Tibial artery (tissue), 4 donors: ENCODE results near the gene CPEB2.

ENCODE experiments used
- DNase-seq, 2 donors: peaks; one replicate each; pipeline ENCODE4 v3.0.0-alpha.2; 2019
- H3K27ac ChIP-seq, 2 donors: fragments of 200-600 bp; sonication (generic) in 1 of 2; 1 replicate in 1 of 2; 2 replicates in 1 of 2; pipeline ENCODE4 v1.5.1; 2018 to 2019; ENCODE audit warnings: mild to moderate bottlenecking in 1 of 2
- H3K27me3 ChIP-seq, 2 donors: fragments of 200-600 bp; sonication (generic) in 1 of 2; one replicate each; pipeline versions ENCODE4 v1.5.1 to v1.6.0; 2016 to 2019
- H3K36me3 ChIP-seq, 3 donors: fragments of 200-600 bp; sonication (generic) in 2 of 3; one replicate each; pipeline ENCODE4 v1.5.1; 2016 to 2019; ENCODE audit warnings: mild to moderate bottlenecking in 2 of 3
- H3K4me1 ChIP-seq, 4 donors: fragments of 200-600 bp; sonication (generic) in 2 of 4; 1 replicate in 3 of 4; 2 replicates in 1 of 4; pipeline ENCODE4 v1.5.1; 2016 to 2019
- H3K4me3 ChIP-seq, 2 donors: fragments of 200-600 bp; sonication (generic) in 1 of 2; 1 replicate in 1 of 2; 2 replicates in 1 of 2; pipeline ENCODE4 v1.5.1; 2018 to 2019; ENCODE audit warnings: mild to moderate bottlenecking in 2 of 2
- H3K9me3 ChIP-seq, 3 donors: fragments of 200-600 bp; sonication (generic) in 1 of 3; one replicate each; pipeline ENCODE4 v1.5.1; 2016 to 2019
- CTCF ChIP-seq, 2 experiments: fragments of 200-600 bp in 1 of 2; fragments of 450-650 bp in 1 of 2; IDR thresholded peaks; one replicate each; pipeline ENCODE4 v1.5.1; 2017 to 2019; ENCODE audit warnings: antibody characterized with exemption in 2 of 2, mild to moderate bottlenecking in 1 of 2, moderate library complexity in 1 of 2
- intact Hi-C: fragments of 100-400 bp; cut with DNase I; formaldehyde crosslinking; loops from one replicate; pipeline ENCODE4 v1.15.0; 2023; ENCODE audit warnings: low total_unique reads

The CPEB2 gene

GRCh38 chr4:15020502-15021286, 18.4 kb downstream of the CPEB2 start:
- H3K27me3 ChIP-seq: no peaks in the 10 kb centered on the region
- H3K9me3 ChIP-seq: no peaks in the 10 kb centered on the region
- no peak for TF ChIP-seq CTCF (IDR thresholded peaks at IDR 0.05)
- H3K27ac ChIP-seq: peak overlapping the region; percentile 61 to 63
- H3K4me1 ChIP-seq: peaks cover 0 to 96% (median 28%) of the 10 kb centered on the region in 4 donors
- peaks cover 0 to 17% (median 7%) of the 10 kb centered on the region in 3 donors for H3K36me3 ChIP-seq
- peak overlapping the region in 1 of 2 donors; percentile 15 for H3K4me3 ChIP-seq
- no peak for DNase-seq
- intact Hi-C loops: no loop called here

GRCh38 chr4:15021311-15021710, 19.0 kb downstream of the CPEB2 start:
- TF ChIP-seq CTCF (IDR thresholded peaks at IDR 0.05): no peak
- DNase-seq: no peak
- Histone ChIP-seq H3K4me1 (peaks cover 0 to 89% (median 25%) of the 10 kb centered on the region in 4 donors), H3K27ac (peak overlapping the region; percentile 61 to 63), H3K27me3 (no peaks in the 10 kb centered on the region), H3K9me3 (no peaks in the 10 kb centered on the region), H3K4me3 (peak overlapping the region in 1 of 2 donors; percentile 15), H3K36me3 (peaks cover 0 to 10% (median 7%) of the 10 kb centered on the region in 3 donors)
- intact Hi-C loops: no loop called here

GRCh38 chr4:15021946-15022345, 19.7 kb downstream of the CPEB2 start:
- peaks cover 0 to 83% (median 24%) of the 10 kb centered on the region in 4 donors for H3K4me1 ChIP-seq
- peaks cover 0 to 8% (median 7%) of the 10 kb centered on the region in 3 donors for H3K36me3 ChIP-seq
- no peaks in the 10 kb centered on the region for H3K9me3 ChIP-seq
- peak overlapping the region; percentile 61 to 63 for H3K27ac ChIP-seq
- no peak for DNase-seq
- H3K27me3 ChIP-seq: no peaks in the 10 kb centered on the region
- peak overlapping the region in 1 of 2 donors; percentile 15 for H3K4me3 ChIP-seq
- no peak for TF ChIP-seq CTCF (IDR thresholded peaks at IDR 0.05)
- intact Hi-C loops: no loop called here

- intact Hi-C loops: no loop called here
- no peak for DNase-seq
- Histone ChIP-seq H3K27ac (peak overlapping the region in 1 of 2 donors; percentile 63), H3K4me1 (peaks cover 0 to 83% (median 26%) of the 10 kb centered on the region in 4 donors), H3K4me3 (no peak overlapping the region), H3K36me3 (peaks cover 0 to 7% (median 2%) of the 10 kb centered on the region in 3 donors), H3K27me3 (no peaks in the 10 kb centered on the region), H3K9me3 (no peaks in the 10 kb centered on the region)
- TF ChIP-seq CTCF (IDR thresholded peaks at IDR 0.05): no peak
Observed at GRCh38 chr4:15024386-15024785, 22.1 kb downstream of the CPEB2 start.

GRCh38 chr4:15025693-15026092, 23.4 kb downstream of the CPEB2 start:
- TF ChIP-seq CTCF (IDR thresholded peaks at IDR 0.05): no peak
- no peaks in the 10 kb centered on the region for H3K27me3 ChIP-seq
- H3K4me1 ChIP-seq: peaks cover 0 to 83% (median 21%) of the 10 kb centered on the region in 4 donors
- peak overlapping the region in 1 of 2 donors; percentile 21 for H3K27ac ChIP-seq
- H3K9me3 ChIP-seq: no peaks in the 10 kb centered on the region
- no peak for DNase-seq
- H3K36me3 ChIP-seq: no peaks in the 10 kb centered on the region
- H3K4me3 ChIP-seq: no peak overlapping the region
- intact Hi-C loops: no loop called here
